ELR (cell line): ENCODE results near the gene GET3.

ENCODE experiments used
- DNase-seq: peaks from one replicate; pipeline ENCODE4 v3.0.0-alpha.2; 2015; ENCODE audit warnings: low read depth

Gene GET3

DNA sequence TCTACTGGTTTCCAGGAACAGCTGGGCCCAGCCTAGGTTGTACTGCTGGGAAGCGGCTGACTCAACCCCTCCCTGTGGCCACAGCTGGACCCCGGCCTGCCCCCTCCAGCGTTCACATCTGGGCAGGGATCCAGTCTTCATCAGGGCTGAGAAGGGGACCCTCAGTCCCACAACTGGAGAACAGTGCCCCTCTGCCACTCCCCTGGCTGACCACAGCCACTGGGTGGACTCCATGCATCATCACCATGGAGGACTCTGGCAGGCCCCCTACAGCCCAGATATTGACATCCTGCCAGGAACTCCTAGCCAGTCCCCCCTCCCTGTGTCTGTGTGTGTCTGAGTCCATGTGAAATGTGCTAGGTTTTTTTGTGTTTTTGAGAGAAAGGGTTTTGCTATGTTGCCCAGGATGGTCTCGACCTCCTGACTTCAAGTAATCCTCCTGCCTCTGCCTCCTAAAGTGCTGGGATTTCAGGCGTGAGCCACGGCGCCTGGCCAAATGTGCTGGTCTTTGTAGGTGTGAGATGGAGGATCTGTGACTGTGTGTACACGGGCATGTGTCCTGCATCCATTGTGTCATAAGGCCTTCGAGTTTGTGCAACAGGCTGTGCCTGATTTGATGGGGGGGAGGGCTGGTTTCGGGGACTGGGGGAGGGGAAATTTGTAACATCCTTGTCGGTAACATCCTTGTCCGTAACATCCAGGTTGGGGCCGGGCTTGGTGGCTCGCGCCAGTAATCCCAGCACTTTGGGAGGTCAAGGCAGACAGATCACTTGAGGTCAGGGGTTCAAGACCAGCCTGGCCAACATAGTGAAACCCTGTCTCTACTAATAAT is 42.1 kb downstream of the GET3 start:
- DNase-seq = peak; percentile 76

DNA sequence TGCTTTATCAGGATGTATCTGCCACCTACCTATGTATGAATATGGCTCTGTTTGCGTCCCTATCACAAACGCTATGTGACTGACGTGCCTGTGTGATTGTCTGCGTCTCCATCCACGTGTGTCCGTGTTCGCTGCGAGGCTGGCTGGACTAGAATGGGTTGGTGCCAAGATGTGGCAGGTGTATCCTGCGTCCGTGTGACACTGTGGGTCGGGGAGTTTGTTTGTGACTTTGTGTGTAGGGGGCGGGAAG is 44.8 kb downstream of the GET3 start:
- no peak for DNase-seq

GRCh38 chr19:12782424-12783290 is 45.4 kb downstream of the GET3 start:
- peak; percentile 84 for DNase-seq

DNA sequence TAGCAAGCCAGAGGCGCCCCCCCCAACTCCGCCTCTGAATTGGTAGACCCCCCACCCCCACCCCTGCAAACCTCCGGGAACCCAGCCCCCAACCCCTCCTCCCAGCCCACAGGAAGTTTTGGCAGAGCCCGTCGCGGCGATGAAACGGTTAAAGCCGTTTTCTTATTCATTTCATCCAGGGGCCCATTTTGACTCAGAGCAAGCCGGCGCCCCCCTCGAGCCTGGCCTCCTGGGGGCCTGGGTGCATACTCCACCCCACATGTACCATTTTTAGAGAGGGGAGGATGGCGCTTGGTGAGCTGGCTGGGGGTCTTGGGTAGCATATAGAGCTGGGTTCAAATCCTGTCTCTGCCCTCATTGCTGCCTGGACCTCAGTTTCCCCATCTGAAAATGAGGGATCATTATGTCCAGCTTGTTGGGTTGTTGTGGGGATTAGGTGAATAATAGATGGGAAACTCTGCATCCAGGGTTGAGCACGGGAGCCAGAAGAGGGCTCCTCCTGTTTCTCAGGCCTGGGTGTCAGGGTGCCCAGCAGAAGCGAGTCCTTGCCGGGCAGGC is 46.1 kb downstream of the GET3 start:
- DNase-seq = peak; percentile 53

- no peak for DNase-seq
Measured at GRCh38 chr19:12783849-12784393, 46.6 kb downstream of the GET3 start.

DNA sequence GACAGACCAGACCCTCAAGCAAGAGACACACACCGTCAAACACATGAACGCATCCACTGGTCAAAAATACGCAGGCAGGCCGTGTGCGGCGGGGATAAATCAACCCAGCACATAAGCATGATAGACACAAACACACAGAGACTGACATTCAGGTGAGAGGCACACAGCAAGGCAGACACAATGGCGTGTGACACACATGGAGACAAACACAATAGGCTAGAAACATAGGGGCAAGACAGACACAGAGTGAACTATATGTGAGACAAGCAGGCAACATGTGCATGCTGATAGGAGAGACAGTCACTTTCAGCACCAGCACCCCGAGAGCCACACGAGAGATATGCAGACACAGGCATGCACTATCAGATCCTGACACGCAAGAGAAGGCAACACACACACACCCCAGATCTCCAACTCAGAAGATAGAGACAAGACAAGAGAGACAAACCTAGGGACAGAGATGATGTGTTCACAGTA is 47.1 kb downstream of the GET3 start:
- peak; percentile 28 for DNase-seq

DNA sequence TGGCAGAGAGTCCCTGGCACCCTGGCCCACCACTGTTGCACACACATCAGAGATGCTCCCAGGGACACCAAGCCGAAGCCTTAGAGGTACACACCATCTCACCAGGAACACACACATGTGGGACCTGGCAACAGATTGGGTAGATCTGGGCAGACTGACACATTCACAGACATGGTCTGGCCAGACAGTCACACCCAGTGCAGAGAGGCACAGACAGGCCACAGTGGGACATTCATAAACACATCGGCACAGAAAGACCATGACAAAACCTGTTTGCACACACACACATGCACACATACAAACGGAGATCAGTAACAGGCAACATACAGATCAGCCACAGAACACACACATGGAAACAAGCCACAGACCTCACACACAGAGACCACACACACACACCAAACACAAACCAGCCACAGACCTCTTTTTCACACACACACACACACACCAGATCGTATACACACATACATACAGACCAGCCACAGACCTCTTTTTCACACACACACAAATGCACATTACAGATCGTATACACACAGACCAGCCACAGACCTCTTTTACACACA is 47.7 kb downstream of the GET3 start:
- no peak for DNase-seq

GRCh38 chr19:12785431-12786031 is 48.2 kb downstream of the GET3 start:
- no peak for DNase-seq

DNA sequence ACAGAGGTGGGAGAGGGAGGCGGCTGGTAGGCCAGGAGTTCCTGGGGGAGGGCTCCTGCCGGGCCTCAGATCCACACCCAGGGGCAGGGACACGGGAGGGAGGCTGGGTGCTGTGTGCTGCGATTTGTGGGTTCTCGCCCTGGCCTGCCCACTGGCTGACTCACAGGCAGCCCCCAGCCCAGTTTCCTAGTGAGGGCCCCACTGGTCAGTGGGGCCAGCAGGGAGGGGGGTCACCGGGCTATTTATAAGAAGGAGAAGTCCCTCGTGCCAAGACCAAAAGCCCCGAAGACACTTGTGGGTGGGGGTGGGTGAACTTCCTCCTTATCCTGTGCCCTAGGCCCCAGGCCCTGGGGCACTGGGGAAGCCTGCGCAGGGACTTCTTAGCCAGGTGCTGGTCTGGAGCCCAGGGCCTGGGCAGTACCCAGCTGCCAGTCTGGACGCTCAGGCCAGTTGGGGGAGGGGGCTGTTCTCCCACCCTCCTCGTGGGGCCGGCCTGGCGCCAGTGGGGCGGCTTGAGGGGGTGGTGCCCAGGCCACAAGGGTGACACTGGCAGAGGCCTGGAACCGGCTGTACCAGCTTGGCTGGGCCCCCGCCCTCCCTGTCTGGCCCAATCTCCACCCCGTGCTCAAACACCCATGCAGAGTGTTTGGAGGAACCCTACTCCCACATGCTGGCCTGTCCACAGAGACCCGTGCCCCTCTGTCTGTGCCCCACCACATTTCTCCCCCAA is 49.0 kb downstream of the GET3 start:
- no peak for DNase-seq

- DNase-seq = no peak
Measured at GRCh38 chr19:12786952-12787351, 49.7 kb downstream of the GET3 start.

DNA sequence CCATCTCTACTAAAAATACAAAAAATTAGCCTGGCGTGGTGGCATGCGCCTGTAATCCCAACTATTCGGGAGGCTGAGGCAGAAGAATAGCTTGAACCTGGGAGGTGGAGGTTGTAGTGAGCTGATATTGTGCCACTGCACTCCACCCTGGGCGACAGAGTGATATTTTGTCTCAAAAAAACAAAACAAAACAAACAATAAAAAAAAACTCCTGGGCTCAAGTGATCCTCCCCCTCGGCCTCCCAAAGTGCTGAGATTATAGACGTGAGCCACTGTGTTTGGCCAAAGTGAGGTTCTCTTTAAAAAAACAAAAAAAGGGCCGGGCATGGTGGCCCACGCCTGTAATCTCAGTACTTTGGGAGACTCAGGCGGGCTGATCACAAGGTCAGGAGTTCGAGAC is 50.2 kb downstream of the GET3 start:
- DNase-seq = no peak

DNA sequence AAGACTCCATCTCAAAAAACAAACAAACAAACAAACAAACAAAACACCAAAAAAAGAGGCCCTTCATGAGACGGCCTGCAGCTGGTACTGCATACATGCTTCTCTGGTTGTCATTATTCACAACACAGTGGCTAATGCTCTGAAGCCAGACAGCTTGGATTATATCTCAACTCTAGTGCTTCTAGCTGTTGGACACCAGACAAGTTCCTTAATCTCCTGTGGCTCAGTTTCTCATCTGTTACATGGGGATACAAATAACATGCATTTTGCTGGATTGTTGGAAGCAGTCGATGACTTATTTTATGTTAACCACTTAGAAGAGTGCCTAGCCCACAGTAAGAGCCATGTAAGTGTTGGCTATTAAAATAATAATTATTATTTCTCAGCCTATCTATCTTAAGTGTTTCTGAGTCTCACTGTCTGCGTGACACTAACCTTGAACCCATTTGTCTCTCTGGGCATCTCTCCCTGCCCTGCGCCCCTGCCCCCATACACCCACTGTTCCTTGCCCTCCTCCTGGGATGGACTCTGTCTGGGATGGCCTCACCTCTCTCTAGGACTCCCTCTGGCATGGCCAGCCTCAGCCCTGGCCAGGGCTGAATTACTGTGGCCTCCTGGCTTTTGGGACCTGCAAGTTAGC is 50.9 kb downstream of the GET3 start:
- no peak for DNase-seq

DNA sequence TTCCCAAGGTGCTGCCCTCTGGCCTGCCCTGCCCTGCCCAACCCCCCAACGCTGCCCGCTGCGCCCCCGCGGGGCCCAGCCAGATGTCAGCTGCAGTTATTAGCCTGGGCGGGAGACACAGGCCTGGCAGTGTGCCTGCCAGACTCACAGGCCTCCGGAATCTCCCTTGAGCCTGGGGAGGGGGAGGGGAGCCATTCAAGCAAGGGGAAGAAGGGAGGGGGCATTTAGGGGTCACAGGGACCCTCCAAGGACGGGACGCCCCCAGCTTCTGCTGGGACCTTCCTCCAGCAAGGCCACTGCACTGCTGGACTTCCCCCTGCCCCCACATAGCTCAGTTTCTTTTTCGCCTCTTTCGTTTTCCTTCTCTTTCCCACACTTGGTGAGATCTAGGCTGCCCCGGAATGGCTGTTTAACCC is 51.4 kb downstream of the GET3 start:
- DNase-seq = peak; percentile 74

- DNase-seq = peak; percentile 56
Measured at GRCh38 chr19:12789098-12789903, 52.0 kb downstream of the GET3 start.

- peak; percentile 96 for DNase-seq
Measured at GRCh38 chr19:12789904-12790619, 52.8 kb downstream of the GET3 start.

GRCh38 chr19:12790628-12791344 is 53.5 kb downstream of the GET3 start:
- DNase-seq = peak; percentile 27

GRCh38 chr19:12791345-12792050 is 54.2 kb downstream of the GET3 start, which contains the start of gene JUNB:
Gene JUNB, plus strand, starts transcription at chr19:12791486. Its CDS starts 286 bp downstream, at chr19:12791772.
- DNase-seq = peak; percentile 97
